C4-2B (cell line): ENCODE measurements around the gene CMKLR1.

Experiments
- H3K27ac ChIP-seq: fragments of 450-650 bp; 2 replicates; pipeline ENCODE4 v1.5.1; 2017
- CTCF ChIP-seq: fragments of 450-650 bp; conservative IDR thresholded peaks from 2 replicates; pipeline ENCODE4 v1.5.1; 2017; ENCODE audit warnings: mild to moderate bottlenecking
- ZFX ChIP-seq: fragments of 450-650 bp; IDR thresholded peaks from 2 replicates; pipeline ENCODE4 v1.6.1; 2017

The CMKLR1 gene

GRCh38 chr12:108267450-108267849, 71.7 kb downstream of the CMKLR1 start:
- no peak overlapping the region for H3K27ac ChIP-seq
- TF ChIP-seq ZFX (no peak), CTCF (no peak)

- H3K27ac ChIP-seq = no peak overlapping the region
- TF ChIP-seq ZFX (no peak), CTCF (no peak)
These were observed 73.0 kb downstream of the CMKLR1 start for GRCh38 chr12:108266131-108266530.

- H3K27ac ChIP-seq = no peak overlapping the region
- TF ChIP-seq ZFX (no peak), CTCF (no peak)
These were observed 73.6 kb downstream of the CMKLR1 start for GRCh38 chr12:108265505-108265904.

GRCh38 chr12:108260969-108261368, 78.1 kb downstream of the CMKLR1 start:
- no peak overlapping the region for H3K27ac ChIP-seq
- TF ChIP-seq CTCF (no peak), ZFX (no peak)

GRCh38 chr12:108260039-108260438, 79.1 kb downstream of the CMKLR1 start:
- TF ChIP-seq ZFX (no peak), CTCF (no peak)
- no peak overlapping the region for H3K27ac ChIP-seq

- H3K27ac ChIP-seq = no peak overlapping the region
These were observed 81.5 kb downstream of the CMKLR1 start for GRCh38 chr12:108257610-108258106.

GRCh38 chr12:108257004-108257403, 82.1 kb downstream of the CMKLR1 start:
- no peak overlapping the region for H3K27ac ChIP-seq
- TF ChIP-seq ZFX (no peak), CTCF (no peak)

More at GRCh38 chr12:108257610-108258106, 81.5 kb downstream of the CMKLR1 start:
- TF ChIP-seq ZFX (no peak), CTCF (no peak)
